Neutrophil (primary cell): ENCODE results near the gene TMA7B.
A peak's percentile ranks its signal among the peaks of the same experiment; 100 is the strongest.

Source experiments
- H3K27ac ChIP-seq: fragments of 200-600 bp; sonication (generic); 2 replicates; pipeline ENCODE4 v1.5.1; 2016; ENCODE audit warnings: mild to moderate bottlenecking, moderate library complexity
- H3K27me3 ChIP-seq: fragments of 200-600 bp; sonication (generic); 2 replicates; pipeline ENCODE4 v1.6.0; 2016; ENCODE audit warnings: mild to moderate bottlenecking
- H3K36me3 ChIP-seq: fragments of 200-600 bp; sonication (generic); 2 replicates; pipeline ENCODE4 v1.5.1; 2017
- H3K4me1 ChIP-seq, 2 experiments: fragments of 200-600 bp in 1 of 2; sonication (generic) in 1 of 2; 1 replicate in 1 of 2; 2 replicates in 1 of 2; pipeline versions ENCODE4 v1.5.1 to v1.6.1; 2013 to 2016; ENCODE audit warnings: low read depth in 1 of 2, low read length in 1 of 2, mild to moderate bottlenecking in 1 of 2, moderate library complexity in 1 of 2; ENCODE audit not compliant: control insufficient read depth in 1 of 2, insufficient read depth in 1 of 2
- H3K4me3 ChIP-seq, 2 experiments: fragments of 200-600 bp in 1 of 2; sonication (generic) in 1 of 2; 1 replicate in 1 of 2; 2 replicates in 1 of 2; pipeline ENCODE4 v1.5.1; 2013 to 2016; ENCODE audit warnings: low read depth in 1 of 2, low read length in 1 of 2, mild to moderate bottlenecking in 1 of 2, moderate library complexity in 1 of 2
- H3K9me3 ChIP-seq: fragments of 200-600 bp; sonication (generic); 2 replicates; pipeline ENCODE4 v1.5.1; 2016
- CTCF ChIP-seq: fragments of 200-600 bp; sonication (generic); IDR thresholded peaks from 2 replicates; pipeline ENCODE4 v1.5.1; 2016; ENCODE audit warnings: antibody characterized with exemption

TMA7B gene

GRCh38 chr22:39994041-39994565, 33.9 kb downstream of the TMA7B start:
- Histone ChIP-seq H3K27me3 (peaks cover 97% of the 10 kb centered on the region), H3K4me3 (peak overlapping the region in 1 of 2 experiments; percentile 2), H3K27ac (no peak overlapping the region), H3K4me1 (peaks cover 4 to 12% of the 10 kb centered on the region in 2 experiments), H3K36me3 (no peaks in the 10 kb centered on the region), H3K9me3 (no peaks in the 10 kb centered on the region)
- TF ChIP-seq CTCF = no peak

GRCh38 chr22:39994566-39995392, 34.6 kb downstream of the TMA7B start, which contains the start of gene FAM83F:
Gene FAM83F, plus strand, starts transcription at chr22:39994954. Its CDS starts 89 bp downstream, at chr22:39995043.
- Histone ChIP-seq H3K4me3 (peak within 1 kb of the TSS in 1 of 2 experiments; percentile 35), H3K27ac (no peak within 1 kb of the TSS), H3K9me3 (no peaks in the 10 kb centered on the region), H3K27me3 (peaks cover 96% of the 10 kb centered on the region), H3K36me3 (no peaks in the 10 kb centered on the region), H3K4me1 (peaks cover 4 to 12% of the 10 kb centered on the region in 2 experiments)
- TF ChIP-seq CTCF = no peak

- no peaks in the 10 kb centered on the region for H3K9me3 ChIP-seq
- no peak overlapping the region for H3K27ac ChIP-seq
- peaks cover 97% of the 10 kb centered on the region for H3K27me3 ChIP-seq
- H3K4me1 ChIP-seq = peaks cover 4 to 12% of the 10 kb centered on the region in 2 experiments
- H3K4me3 ChIP-seq = peak overlapping the region in 1 of 2 experiments; percentile 35
- TF ChIP-seq CTCF = no peak
- no peaks in the 10 kb centered on the region for H3K36me3 ChIP-seq
Observed at GRCh38 chr22:39995393-39996252, 35.4 kb downstream of the TMA7B start.

GRCh38 chr22:39996732-39997131, 36.5 kb downstream of the TMA7B start:
- peaks cover 87% of the 10 kb centered on the region for H3K27me3 ChIP-seq
- H3K27ac ChIP-seq = no peak overlapping the region
- no peak for TF ChIP-seq CTCF
- H3K36me3 ChIP-seq = no peaks in the 10 kb centered on the region
- no peak overlapping the region for H3K4me3 ChIP-seq
- H3K4me1 ChIP-seq = peaks cover 4 to 12% of the 10 kb centered on the region in 2 experiments
- H3K9me3 ChIP-seq = no peaks in the 10 kb centered on the region

GRCh38 chr22:39997421-39997820, 37.2 kb downstream of the TMA7B start:
- TF ChIP-seq CTCF = no peak
- Histone ChIP-seq H3K27me3 (peaks cover 87% of the 10 kb centered on the region), H3K4me3 (no peak overlapping the region), H3K4me1 (peaks cover 4 to 12% of the 10 kb centered on the region in 2 experiments), H3K9me3 (no peaks in the 10 kb centered on the region), H3K27ac (no peak overlapping the region), H3K36me3 (no peaks in the 10 kb centered on the region)
